ENCODE measurements around the gene MAN2A1.

Gene MAN2A1

GRCh38 chr5:109788596-109788995, 98.9 kb downstream of the MAN2A1 start:
- TF ChIP-seq CSRNP3 (CRISPR knock-in tag; IDR thresholded peaks at IDR 0.05), result no peak
- no peak for TF ChIP-seq OSR1 (CRISPR knock-in tag; IDR thresholded peaks at IDR 0.05)
- no peak for TF ChIP-seq BACH2 (CRISPR knock-in tag; IDR thresholded peaks at IDR 0.05; ENCODE audit: borderline replicate concordance)
- no peak for TF ChIP-seq PATZ1 (CRISPR knock-in tag; IDR thresholded peaks at IDR 0.05; ENCODE audit: borderline replicate concordance)
- no peak for TF ChIP-seq CSDC2 (CRISPR knock-in tag; IDR thresholded peaks at IDR 0.05)
- no peak for TF ChIP-seq CREB5 (CRISPR knock-in tag; IDR thresholded peaks at IDR 0.05; ENCODE audit: low read depth)
- TF ChIP-seq PPARA (CRISPR knock-in tag; IDR thresholded peaks at IDR 0.05; ENCODE audit: borderline replicate concordance), result no peak
- no peak for TF ChIP-seq TOX (CRISPR knock-in tag; IDR thresholded peaks at IDR 0.05; ENCODE audit: borderline replicate concordance)
- TF ChIP-seq ZFP30 (CRISPR knock-in tag; IDR thresholded peaks at IDR 0.05), result no peak
- no peak for TF ChIP-seq ESRRG (CRISPR knock-in tag; IDR thresholded peaks at IDR 0.05)
- no peak for TF ChIP-seq ISL1 (CRISPR knock-in tag; IDR thresholded peaks at IDR 0.05)
- TF ChIP-seq TCF4 (CRISPR knock-in tag; IDR thresholded peaks at IDR 0.05; ENCODE audit: borderline replicate concordance), result no peak
- no peak for TF ChIP-seq SNAI2 (CRISPR knock-in tag; IDR thresholded peaks at IDR 0.05)
- no peak for TF ChIP-seq ARNTL (CRISPR knock-in tag; IDR thresholded peaks at IDR 0.05; ENCODE audit: borderline replicate concordance, low read depth)
- TF ChIP-seq RARB (CRISPR knock-in tag; IDR thresholded peaks at IDR 0.05), result no peak
- TF ChIP-seq POU6F1 (CRISPR knock-in tag; IDR thresholded peaks at IDR 0.05; ENCODE audit: borderline replicate concordance, low read depth), result no peak
- no peak for ATAC-seq

- ATAC-seq, result no peak
- TF ChIP-seq SNAI2 (CRISPR knock-in tag; IDR thresholded peaks at IDR 0.05) (no peak), ISL1 (CRISPR knock-in tag; IDR thresholded peaks at IDR 0.05) (no peak), CSRNP3 (CRISPR knock-in tag; IDR thresholded peaks at IDR 0.05) (no peak), BACH2 (CRISPR knock-in tag; IDR thresholded peaks at IDR 0.05; ENCODE audit: borderline replicate concordance) (no peak), TOX (CRISPR knock-in tag; IDR thresholded peaks at IDR 0.05; ENCODE audit: borderline replicate concordance) (no peak), TCF4 (CRISPR knock-in tag; IDR thresholded peaks at IDR 0.05; ENCODE audit: borderline replicate concordance) (no peak)
These were observed 102.9 kb downstream of the MAN2A1 start for GRCh38 chr5:109792613-109793012.

GRCh38 chr5:109803854-109804253, 114.1 kb downstream of the MAN2A1 start:
- ATAC-seq, result no peak
- TF ChIP-seq BACH2 (CRISPR knock-in tag; IDR thresholded peaks at IDR 0.05; ENCODE audit: borderline replicate concordance) (no peak), ZFP3 (CRISPR knock-in tag; IDR thresholded peaks at IDR 0.05) (no peak), GLIS3 (CRISPR knock-in tag; IDR thresholded peaks at IDR 0.05) (no peak), ZNF565 (CRISPR knock-in tag; conservative IDR thresholded peaks at IDR 0.05; ENCODE audit: low read depth) (no peak)

GRCh38 chr5:109805472-109805871, 115.7 kb downstream of the MAN2A1 start:
- TF ChIP-seq TSHZ2 (CRISPR knock-in tag; IDR thresholded peaks at IDR 0.05) (no peak), SNAI2 (CRISPR knock-in tag; IDR thresholded peaks at IDR 0.05) (no peak), ZC3H10 (CRISPR knock-in tag; IDR thresholded peaks at IDR 0.05) (no peak), OSR1 (CRISPR knock-in tag; IDR thresholded peaks at IDR 0.05) (no peak), ISL1 (CRISPR knock-in tag; IDR thresholded peaks at IDR 0.05) (no peak)
- no peak for ATAC-seq
